KOPT-K1 (cell line): Measurements from ENCODE around the gene PCBP3.
A peak's percentile ranks its signal among the peaks of the same experiment; 100 is the strongest.
"Not testable (repeated sequence)": the region's sequence is repeated elsewhere in the genome, so short reads cannot be mapped to it uniquely, and the experiment has no call there.

Experiments used
- H3K27ac ChIP-seq: fragments of 200-600 bp; sonication (generic); 2 replicates; pipeline ENCODE4 v1.5.1; 2016; ENCODE audit warnings: antibody characterized with exemption, mild to moderate bottlenecking, low read depth, low read length; ENCODE audit not compliant: poor library complexity, severe bottlenecking
- H3K36me3 ChIP-seq: fragments of 200-600 bp; sonication (generic); 2 replicates; pipeline ENCODE4 v1.5.1; 2017; ENCODE audit warnings: antibody characterized with exemption, mild to moderate bottlenecking, low read length, moderate library complexity; ENCODE audit not compliant: insufficient read depth
- H3K9me3 ChIP-seq: fragments of 200-600 bp; sonication (generic); 2 replicates; pipeline ENCODE4 v1.5.1; 2017; ENCODE audit warnings: antibody characterized with exemption, low read length, mild to moderate bottlenecking; ENCODE audit not compliant: insufficient read depth, poor library complexity, severe bottlenecking

PCBP3 gene

DNA sequence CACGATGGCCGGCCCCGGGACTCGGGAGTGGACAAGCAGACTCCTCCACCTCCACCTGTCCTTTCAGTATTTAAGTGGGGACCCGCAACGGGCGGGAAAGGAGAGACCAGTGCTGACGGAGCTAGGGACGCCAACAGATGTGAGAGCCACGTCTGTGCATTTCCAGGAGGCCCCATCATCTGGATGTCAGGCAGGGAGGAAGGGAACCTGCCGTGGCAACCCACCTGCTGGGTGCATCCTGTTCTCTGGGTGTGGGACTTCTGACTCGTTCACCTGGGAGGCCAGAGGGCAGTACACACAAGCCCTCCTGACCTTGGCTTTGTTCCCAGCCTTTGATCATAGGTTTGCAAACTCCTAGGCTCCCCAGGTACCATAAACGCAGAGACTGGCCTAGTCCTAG, 5.6 kb upstream of the PCBP3 start:
- H3K36me3 ChIP-seq, result no peaks in the 10 kb centered on the region
- H3K9me3 ChIP-seq, result peaks cover 1% of the 10 kb centered on the region
- no peak overlapping the region for H3K27ac ChIP-seq

DNA sequence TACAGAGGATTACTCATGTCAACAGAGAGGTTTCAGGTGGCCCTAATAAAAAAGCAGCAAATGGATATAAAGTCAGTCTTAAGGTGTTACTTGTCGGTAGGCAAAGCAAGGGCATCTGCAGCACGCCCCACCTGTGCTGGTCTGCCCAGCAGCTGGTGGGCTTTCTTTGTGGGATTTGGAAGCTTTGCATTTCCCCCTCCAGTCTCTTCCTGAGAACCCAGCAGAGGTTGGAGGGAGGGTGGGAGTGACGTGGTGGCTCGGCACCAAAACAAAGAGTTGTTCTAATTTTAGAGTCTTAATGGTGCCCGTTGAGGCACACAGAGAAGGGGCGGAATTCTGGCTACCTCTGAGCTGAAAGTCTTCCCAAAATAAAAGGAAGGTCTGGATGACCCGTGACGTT, 4.8 kb upstream of the PCBP3 start:
- Histone ChIP-seq H3K9me3 (no peaks in the 10 kb centered on the region), H3K36me3 (no peaks in the 10 kb centered on the region), H3K27ac (peak overlapping the region; percentile 3)

DNA sequence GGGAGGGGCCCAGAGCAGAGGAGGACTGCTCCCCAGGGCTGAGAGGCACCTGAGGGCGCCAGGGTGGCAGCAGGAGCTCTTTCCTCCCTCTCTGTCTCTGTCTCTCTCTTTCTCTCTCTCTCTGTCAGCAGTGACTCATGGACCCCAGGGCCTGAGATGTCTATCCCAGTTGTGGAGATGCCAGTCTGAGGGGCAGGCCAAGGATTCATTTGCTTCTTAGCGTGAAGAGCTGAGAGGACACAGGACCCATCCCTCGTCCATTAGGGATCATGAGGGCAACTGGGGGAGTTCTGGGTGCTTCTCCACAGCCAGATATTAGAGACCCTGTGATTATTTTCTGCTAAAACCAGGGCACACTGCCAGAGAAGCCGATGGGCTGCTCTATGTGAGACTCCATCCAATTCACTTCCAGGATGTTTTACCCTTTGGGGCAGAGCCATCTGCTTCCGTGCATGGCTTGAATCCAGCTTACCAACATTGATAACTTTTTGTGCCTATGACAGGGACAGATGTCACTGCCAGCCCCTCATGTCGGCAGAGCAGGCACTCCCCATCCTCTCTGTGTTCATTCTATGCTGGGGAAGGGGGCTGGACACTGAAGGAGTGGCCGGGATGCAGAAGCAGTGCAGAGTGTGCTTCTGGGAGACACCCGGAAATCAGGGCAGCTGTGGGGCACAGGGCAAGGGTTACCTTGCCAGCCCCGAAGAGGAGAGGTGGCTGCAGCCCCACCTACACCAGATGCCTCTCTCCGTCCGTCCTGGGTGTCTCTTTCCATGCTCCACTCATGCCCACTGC, 4.1 kb upstream of the PCBP3 start:
- Histone ChIP-seq H3K27ac (peak overlapping the region; percentile 9), H3K9me3 (no peaks in the 10 kb centered on the region), H3K36me3 (no peaks in the 10 kb centered on the region)

DNA sequence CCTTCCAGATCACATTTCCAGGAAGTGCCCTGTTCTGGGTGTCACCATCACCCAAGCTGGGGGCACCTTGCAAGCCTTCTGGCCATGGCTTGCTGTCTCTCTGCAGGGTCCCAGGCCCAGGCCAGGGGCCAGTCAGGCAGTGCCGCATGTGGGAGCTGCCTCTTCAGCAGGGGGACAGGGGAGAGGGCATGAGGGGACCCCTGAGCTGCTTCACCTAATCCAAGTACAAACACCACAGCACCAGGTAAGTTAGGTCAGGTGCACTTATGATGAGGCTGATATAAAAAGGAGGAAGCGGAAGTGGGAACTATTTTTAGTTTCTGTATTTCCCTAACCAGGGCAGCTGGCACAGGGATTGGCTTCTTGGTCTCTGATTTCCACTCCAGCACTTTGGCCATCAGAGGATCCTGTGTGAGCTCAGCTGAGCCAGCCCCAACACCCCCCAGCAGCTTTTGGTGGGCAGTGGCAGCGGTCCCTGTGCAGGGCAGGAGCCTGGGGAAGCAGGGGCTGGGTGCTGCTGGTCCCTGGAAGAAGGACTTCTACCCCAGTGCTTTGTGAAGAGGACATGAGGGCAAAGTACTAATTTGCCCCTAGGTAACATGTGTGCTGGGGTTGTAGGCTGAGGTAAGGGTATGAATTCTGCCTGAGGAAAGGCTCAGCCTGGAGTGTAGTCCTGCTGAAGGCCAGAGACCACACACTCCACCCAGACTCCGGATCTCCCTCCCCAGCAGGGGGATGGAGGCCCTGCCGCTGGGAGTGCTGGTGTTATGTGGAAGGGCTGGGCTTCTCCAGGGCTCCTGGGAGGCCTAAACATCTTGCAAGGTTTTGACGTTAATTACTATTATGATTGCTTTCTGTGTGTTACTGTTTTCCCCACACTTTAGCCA, 3.3 kb upstream of the PCBP3 start:
- H3K9me3 ChIP-seq, result no peaks in the 10 kb centered on the region
- H3K27ac ChIP-seq, result no peak overlapping the region
- H3K36me3 ChIP-seq, result no peaks in the 10 kb centered on the region

DNA sequence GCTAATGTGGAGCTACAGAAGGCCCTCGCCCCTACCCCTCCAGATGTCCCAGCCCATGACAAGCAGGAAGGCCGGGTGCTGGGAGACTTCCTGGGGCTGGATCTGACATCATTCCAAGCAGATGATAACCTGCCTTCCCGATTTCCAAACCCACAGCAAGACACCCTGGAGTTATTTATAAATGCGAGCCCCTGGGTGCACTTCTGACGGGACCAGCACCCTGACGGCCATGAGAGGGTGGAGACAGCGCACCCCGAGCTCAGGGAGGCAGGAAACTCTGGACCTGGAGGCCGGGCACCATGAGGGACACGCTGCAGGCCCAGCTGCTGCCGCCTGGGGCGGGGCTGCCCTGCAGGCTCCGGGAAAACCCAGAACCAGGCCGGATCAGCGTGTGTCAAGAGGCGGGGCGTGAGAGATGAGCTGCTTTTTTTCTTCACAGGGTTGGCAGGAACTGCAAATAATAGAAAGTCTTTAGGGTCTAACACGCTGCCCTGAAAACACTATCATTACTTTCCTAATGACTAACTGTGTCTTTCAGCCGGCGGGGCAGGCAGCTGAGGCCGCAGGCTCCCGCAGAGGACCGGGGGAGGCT, 2.5 kb upstream of the PCBP3 start:
- Histone ChIP-seq H3K9me3 (no peaks in the 10 kb centered on the region), H3K27ac (no peak overlapping the region), H3K36me3 (no peaks in the 10 kb centered on the region)

DNA sequence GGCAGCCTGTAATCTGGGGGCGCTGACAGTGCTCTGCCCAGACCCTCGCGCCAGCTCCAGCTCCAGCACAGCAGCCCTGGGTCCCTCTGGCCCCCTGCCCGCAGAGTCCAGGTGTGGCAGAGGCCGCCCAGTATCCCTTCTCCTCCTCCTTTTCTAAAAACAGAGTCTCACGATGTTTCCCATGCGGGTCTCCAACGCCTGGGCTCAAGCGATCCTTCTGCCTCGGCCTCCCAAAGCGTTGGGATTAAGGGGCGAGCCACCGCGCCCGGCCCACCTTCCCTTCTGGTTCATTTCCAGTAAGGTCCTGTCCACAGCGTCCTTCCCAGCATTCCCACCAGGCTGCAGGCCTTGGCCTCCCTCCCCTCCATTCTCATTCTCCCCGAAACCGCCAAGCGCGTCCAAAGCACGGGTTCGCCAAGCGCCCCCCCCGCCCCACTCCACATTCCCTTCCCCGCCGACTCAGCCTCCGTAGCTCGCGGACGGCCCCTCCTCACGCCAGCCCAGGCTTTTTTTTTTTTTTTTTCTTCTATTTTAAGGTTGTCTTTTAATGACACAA, 2.0 kb upstream of the PCBP3 start:
- H3K27ac ChIP-seq, result no peak overlapping the region
- H3K36me3 ChIP-seq, result no peaks in the 10 kb centered on the region
- no peaks in the 10 kb centered on the region for H3K9me3 ChIP-seq

DNA sequence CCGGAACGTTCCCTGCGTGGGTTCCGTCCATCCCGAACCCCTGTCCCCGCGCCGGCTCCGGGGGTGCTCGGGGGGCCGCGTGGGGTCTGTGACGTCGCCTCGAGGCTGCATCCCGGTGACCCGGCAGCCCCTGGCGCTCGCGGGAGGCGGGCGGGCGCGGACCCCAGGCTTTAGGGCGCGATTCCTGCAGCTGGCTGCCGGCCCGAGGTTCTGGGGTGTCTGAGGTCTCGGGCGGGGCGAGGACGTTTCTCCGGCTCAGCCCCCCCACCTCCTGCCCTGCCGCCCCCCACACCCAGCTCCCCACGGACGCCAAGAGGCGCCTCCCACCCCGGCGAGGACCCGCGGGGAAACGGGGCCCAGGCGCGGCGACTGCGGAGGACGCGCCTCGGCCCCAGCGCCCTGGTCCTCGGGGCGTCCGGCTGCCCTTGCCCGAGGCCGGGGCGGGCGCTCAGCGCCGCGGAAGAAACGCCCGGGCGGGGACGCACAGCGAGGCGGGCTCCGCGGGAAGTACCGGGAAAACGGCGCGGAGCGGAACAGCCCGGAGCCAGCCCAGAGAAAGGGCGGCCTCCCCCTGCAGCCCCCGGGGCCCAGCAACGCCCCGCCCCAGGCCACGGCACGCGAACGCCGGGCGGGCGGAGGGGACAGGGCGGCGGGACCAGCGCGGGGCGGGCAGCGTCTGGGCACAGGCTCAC, 1.3 kb upstream of the PCBP3 start:
- no peaks in the 10 kb centered on the region for H3K9me3 ChIP-seq
- peak overlapping the region; percentile 9 for H3K27ac ChIP-seq
- no peaks in the 10 kb centered on the region for H3K36me3 ChIP-seq

DNA sequence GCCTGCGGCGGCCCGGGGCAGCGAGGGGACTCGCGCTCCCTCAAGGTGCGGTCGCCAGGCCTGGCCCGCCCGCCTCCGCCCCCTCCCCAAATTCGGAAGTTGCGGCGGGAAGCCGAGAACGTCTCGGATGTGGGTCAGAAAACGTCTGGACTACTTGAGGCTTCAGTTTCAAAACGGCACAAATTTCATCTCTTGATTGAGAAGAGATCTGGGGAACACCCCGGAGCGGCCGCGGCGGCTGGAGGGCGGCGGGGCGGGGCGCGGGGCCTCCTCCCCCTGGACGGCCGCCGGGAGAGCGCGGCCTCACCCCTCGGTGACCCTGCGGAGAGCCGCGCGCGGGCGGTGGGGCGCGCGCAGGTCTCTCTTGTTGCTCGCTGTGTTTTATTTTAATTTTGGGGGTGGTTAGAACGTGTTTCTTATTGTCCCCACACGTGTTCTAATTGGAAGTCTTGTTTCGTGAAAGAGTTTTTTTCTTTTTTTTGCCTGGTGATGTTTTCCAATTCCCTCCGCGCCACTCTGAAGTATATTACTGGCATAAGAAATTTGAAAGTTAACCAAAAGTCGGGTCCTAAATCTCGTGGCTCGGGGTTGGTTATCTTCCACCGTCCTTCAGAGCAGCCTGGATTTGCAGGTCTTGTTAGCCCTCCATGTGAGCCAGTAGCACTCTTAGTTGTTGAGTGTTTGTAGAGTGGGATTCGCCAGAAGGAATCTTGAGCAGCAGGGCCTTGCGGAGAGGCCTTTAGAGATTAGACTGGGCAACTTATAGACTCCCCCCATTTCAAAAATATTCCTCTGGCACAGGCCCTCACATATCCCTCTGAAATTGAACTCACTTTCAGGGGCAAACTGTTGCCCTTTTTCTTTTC, 749 bp downstream of the PCBP3 start:
- Histone ChIP-seq H3K36me3 (no peaks in the 10 kb centered on the region), H3K9me3 (no peaks in the 10 kb centered on the region), H3K27ac (peak overlapping the region; percentile 38)

DNA sequence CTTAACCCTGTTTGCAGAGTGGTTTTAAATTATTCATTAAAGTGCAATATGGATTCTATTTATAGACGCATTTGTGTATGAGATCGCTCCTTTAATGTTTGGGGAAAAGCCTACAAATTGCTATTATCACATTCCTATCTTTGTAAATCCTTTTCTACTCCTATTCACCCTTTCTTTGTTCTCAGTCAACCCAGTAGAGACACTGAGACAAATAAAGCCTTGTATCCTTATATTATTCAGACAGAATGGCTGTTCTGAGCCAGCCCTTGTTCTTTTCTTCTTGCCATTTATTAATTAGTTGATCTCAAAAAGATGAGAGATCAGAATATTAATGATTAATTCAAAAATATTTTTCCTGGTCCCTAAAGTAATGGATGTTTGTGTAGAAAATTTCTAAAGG, 8.4 kb downstream of the PCBP3 start:
- Histone ChIP-seq H3K9me3 (no peaks in the 10 kb centered on the region), H3K36me3 (no peaks in the 10 kb centered on the region), H3K27ac (no peak overlapping the region)

DNA sequence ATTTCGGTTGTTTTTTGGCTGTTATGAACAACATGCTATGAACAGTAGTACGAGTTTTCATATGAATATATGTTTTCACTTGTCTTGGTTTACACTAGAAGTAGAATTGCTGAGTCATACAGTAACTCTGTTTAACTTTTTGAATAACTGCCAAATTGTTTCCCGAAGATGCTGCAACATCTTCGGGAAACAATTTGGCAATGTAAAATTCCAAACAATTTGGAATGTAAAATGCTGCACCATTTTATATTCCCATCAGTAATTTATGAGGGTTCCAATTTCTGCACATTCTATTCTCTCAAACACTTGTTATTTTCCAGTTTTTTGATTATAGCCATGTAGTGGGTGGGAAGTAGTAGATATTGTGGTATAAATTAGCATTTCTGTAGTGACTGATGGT, 11.6 kb downstream of the PCBP3 start:
- no peaks in the 10 kb centered on the region for H3K36me3 ChIP-seq
- no peaks in the 10 kb centered on the region for H3K9me3 ChIP-seq
- H3K27ac ChIP-seq, result no peak overlapping the region

DNA sequence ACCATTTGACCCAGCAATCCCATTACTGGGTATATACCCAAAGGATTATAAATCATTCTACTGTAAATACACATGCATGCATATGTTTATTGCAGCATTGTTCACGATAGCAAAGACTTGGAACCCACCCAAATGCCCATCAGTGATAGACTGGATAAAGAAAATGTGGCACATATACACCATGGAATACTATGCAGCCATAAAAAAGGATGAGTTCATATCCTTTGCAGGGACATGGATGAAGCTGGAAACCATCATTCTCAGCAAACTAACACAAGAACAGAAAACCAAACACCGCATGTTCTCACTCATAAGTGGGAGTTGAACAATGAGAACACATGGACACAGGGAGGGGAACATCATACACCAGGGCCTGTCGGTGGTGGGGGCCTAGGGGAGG, 12.6 kb downstream of the PCBP3 start:
- H3K9me3 ChIP-seq, H3K36me3 ChIP-seq, H3K27ac ChIP-seq: not testable (repeated sequence)

DNA sequence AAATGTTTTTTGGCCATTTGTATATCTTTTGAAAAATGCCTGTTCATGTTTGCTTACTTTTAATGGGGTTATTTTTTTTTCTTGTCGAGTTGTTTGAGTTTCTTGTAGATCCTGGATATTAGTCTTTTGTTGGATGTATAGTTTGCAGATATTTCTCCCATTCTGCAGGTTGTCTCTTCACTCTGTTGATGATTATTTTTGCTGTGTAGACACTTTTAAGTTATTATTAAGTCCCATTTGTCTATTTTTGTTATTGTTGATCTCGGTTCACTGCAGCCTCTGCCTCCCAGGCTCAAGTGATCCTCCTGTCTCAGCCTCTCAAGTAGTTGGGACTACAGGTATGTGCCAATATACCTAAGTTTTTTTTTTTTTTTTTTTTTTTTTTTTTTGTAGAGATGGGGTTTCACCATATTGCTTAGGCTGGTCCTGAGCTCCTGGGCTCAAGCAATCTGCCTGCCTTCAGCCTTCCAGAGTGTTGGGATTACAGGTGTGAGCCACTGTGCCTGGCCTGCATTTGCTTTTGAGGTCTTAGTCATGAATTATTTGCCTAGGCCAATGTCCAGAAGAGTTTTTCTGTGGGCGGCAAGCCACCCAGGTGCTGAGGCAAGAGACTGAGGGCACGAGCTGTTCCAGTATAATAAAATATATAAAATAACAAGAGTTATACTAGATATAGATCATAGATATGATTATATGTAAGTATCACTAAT, 18.5 kb downstream of the PCBP3 start:
- H3K27ac ChIP-seq, H3K36me3 ChIP-seq: not testable (repeated sequence)
- peaks cover 20% of the 10 kb centered on the region for H3K9me3 ChIP-seq

DNA sequence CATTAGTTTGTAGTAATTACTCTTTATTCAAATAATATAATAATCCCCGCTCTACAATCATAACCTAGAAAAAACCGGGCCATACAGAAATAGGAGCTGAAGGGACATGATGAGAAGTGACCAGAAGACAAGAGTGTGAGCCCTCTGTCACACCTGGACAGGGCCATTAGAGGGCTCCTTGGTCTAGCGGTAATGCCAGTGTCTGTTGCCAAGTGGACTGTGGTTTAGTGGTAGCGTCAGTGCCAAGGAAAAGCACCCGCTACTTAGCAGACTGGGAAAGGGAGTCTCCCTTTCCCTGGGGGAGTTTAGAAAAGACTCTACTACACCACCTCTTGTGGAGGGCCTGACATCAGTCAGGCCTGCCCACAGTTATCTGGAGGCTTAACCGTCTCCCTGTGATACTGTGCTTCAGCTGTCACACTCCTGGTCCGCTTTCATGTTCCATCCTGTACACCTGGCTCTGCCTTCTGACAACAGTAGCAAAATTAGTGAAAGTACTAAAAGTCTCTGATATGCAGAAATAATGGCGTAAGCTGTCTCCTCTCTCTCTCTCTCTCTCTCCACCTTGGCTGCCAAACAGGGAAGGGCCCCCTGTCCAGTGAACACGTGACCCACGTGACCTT, 19.2 kb downstream of the PCBP3 start:
- Histone ChIP-seq H3K27ac (peak overlapping the region; percentile 31), H3K9me3 (peaks cover 26% of the 10 kb centered on the region)
- H3K36me3 ChIP-seq, result not testable (repeated sequence)
